T-helper 2 cell treated with Interferon-gamma antibody and Interleukin-4, amounts not matched to agents 5 μg/mL and 100 μg/mL, for 36 hours (primary cell): ENCODE measurements around the gene AP1S3.
"Not testable (repeated sequence)": the region's sequence is repeated elsewhere in the genome, so short reads cannot be mapped to it uniquely, and the experiment has no call there.

Experiments
- DNase-seq: peaks from one replicate; pipeline ENCODE4 v3.0.0; 2021; ENCODE audit warnings: low spot score
- H3K27ac Mint-ChIP-seq: one replicate; pipeline ENCODE4 v1.8.0; 2021; ENCODE audit warnings: mild to moderate bottlenecking, mixed read lengths
- H3K27me3 Mint-ChIP-seq: one replicate; pipeline ENCODE4 v1.8.0; 2021; ENCODE audit warnings: low read depth, mixed read lengths
- H3K36me3 Mint-ChIP-seq: one replicate; pipeline ENCODE4 v1.8.0; 2021; ENCODE audit warnings: low read depth, mixed read lengths
- H3K4me1 Mint-ChIP-seq: one replicate; pipeline ENCODE4 v1.8.0; 2021; ENCODE audit warnings: low read depth, mixed read lengths
- H3K4me3 Mint-ChIP-seq: one replicate; pipeline ENCODE4 v1.8.0; 2022; ENCODE audit warnings: mild to moderate bottlenecking, moderate library complexity, mixed read lengths
- H3K9me3 Mint-ChIP-seq: one replicate; pipeline ENCODE4 v1.8.0; 2021; ENCODE audit warnings: mixed read lengths

AP1S3 gene

DNA sequence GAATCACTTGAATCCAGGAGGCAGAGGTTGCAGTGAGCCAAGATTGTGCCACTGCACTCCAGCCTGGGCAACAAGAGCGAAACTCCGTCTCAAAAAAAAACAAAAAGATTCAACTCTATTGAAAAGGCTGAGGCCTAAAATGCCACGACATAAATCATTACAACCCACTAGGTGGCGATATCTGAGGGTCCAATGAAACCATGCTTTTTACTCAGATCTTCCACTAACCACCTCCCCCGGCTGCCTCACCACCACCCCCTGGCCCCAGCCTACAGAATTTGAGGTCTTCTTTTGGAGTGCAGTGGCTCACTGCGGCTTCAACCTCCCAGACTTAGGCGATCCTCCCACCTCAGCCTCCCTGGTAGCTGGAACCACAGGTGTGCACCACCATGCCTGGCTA lies 57.5 kb downstream of the AP1S3 start:
- no peaks in the 10 kb centered on the region for H3K9me3 Mint-ChIP-seq
- H3K4me3 Mint-ChIP-seq, result no peak overlapping the region
- no peak overlapping the region for H3K27ac Mint-ChIP-seq
- H3K4me1 Mint-ChIP-seq, result peaks cover 2% of the 10 kb centered on the region
- peaks cover 7% of the 10 kb centered on the region for H3K36me3 Mint-ChIP-seq
- peak; percentile 48 for DNase-seq
- no peaks in the 10 kb centered on the region for H3K27me3 Mint-ChIP-seq

DNA sequence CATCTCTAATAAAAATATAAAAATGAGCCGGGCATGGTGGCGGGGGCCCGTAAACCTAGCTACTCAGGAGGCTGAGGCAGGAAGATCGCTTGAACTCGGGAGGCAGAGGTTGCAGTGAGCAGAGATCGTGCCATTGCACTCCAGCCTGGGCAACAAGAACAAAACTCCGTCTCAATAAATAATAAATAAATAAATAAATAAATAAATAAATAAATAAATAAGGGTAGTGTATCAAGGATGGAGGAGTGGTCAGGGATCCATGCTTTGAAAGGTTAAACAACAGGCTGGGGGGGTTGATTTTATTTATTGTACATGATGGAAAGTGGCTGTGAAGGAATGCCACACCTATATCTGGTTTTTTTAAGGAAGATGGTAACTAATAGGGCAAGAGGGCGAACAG lies 63.2 kb downstream of the AP1S3 start:
- DNase-seq, result no peak
- peaks cover 5% of the 10 kb centered on the region for H3K36me3 Mint-ChIP-seq
- H3K4me3 Mint-ChIP-seq, result no peak overlapping the region
- no peaks in the 10 kb centered on the region for H3K9me3 Mint-ChIP-seq
- no peak overlapping the region for H3K27ac Mint-ChIP-seq
- H3K4me1 Mint-ChIP-seq, result no peaks in the 10 kb centered on the region
- H3K27me3 Mint-ChIP-seq, result no peaks in the 10 kb centered on the region

- H3K27me3 Mint-ChIP-seq, result no peaks in the 10 kb centered on the region
- H3K36me3 Mint-ChIP-seq, result peaks cover 9% of the 10 kb centered on the region
- no peak for DNase-seq
Observed at GRCh38 chr2:223772363-223772762, 65.0 kb downstream of the AP1S3 start.

DNA sequence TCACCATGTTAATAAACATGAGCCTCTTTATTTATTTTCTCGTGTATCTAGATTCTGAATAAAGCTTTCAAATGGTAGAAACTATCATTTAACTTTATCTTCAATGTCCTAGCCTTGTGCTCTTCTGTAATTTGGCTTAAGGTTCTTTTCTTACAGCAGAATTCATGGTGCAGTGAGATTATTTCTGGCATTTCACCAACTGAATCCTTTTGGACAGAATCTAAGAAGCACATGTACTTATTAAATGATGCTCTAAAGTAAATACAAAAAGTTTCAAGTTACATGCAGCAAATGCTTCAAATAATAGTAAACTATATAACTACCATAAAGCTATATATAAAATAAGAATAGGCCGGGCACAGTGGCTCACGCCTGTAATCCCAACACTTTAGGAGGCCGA lies 65.9 kb downstream of the AP1S3 start:
- Mint-ChIP-seq H3K4me1 (peaks cover 5% of the 10 kb centered on the region), H3K27ac (no peak overlapping the region), H3K4me3 (no peak overlapping the region), H3K9me3 (peaks cover 4% of the 10 kb centered on the region), H3K27me3 (no peaks in the 10 kb centered on the region), H3K36me3 (peaks cover 12% of the 10 kb centered on the region)
- no peak for DNase-seq

More at GRCh38 chr2:223772363-223772762, 65.0 kb downstream of the AP1S3 start:
- H3K4me1 Mint-ChIP-seq, result peaks cover 5% of the 10 kb centered on the region
- no peak overlapping the region for H3K27ac Mint-ChIP-seq
- no peak overlapping the region for H3K4me3 Mint-ChIP-seq
- peaks cover under 1% of the 10 kb centered on the region for H3K9me3 Mint-ChIP-seq

GRCh38 chr2:223768179-223768578 lies 69.2 kb downstream of the AP1S3 start:
- Mint-ChIP-seq H3K36me3 (peaks cover 9% of the 10 kb centered on the region), H3K4me3 (no peak overlapping the region), H3K9me3 (peaks cover 4% of the 10 kb centered on the region), H3K27me3 (no peaks in the 10 kb centered on the region), H3K4me1 (peaks cover 5% of the 10 kb centered on the region), H3K27ac (no peak overlapping the region)
- DNase-seq, result no peak

DNA sequence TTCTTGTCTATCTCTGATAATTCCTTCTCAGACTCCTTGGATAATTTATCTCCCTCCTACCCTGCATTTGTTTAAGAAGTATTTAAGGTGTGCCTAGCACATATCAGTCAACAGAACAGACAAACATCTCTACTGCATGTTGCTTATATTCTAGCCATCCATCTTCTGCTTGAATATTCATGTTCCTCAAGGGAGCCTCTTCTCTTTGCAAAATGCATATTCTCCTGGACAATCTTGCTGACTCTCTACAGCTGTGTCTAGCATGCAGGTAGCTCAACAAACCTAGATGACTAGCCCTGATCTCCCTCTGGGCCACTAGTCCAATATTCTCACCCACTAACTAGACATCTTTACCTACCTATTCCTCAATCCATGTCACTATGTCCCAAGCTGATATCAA lies 70.0 kb downstream of the AP1S3 start:
- peaks cover 9% of the 10 kb centered on the region for H3K36me3 Mint-ChIP-seq
- no peak for DNase-seq
- H3K27ac Mint-ChIP-seq, result no peak overlapping the region
- H3K9me3 Mint-ChIP-seq, result peaks cover 4% of the 10 kb centered on the region
- no peaks in the 10 kb centered on the region for H3K27me3 Mint-ChIP-seq
- H3K4me1 Mint-ChIP-seq, result peaks cover 8% of the 10 kb centered on the region
- H3K4me3 Mint-ChIP-seq, result no peak overlapping the region

DNA sequence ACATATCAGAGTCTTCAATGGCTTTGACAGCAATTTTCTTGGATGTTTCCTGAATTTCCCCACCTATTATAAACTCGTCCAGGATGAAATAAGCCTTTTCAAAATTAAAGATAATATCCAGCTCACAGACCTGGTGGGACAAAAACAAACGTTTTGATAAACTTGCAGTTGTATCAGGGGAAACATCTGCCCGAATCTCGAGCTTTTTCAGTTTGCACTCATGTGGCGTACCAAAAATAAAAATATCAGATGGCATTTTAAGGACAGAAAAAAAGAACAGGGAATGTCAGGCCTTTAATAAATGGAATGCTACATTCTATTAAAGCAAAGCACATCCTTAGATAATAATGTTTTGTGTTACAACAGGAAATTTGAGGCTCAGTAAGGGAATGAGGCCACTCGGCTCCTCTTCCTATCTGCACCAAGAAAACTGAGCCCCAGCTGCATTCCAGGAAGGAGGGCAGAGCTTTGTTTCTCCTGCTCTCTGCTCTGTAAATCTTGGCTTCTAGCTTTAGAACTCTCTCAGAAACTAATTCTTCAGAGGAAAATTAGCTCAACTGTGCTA lies 72.1 kb downstream of the AP1S3 start:
- peaks cover 21% of the 10 kb centered on the region for H3K4me1 Mint-ChIP-seq
- DNase-seq, result no peak
- peaks cover 4% of the 10 kb centered on the region for H3K9me3 Mint-ChIP-seq
- peaks cover 12% of the 10 kb centered on the region for H3K36me3 Mint-ChIP-seq
- no peak overlapping the region for H3K27ac Mint-ChIP-seq
- no peaks in the 10 kb centered on the region for H3K27me3 Mint-ChIP-seq
- no peak overlapping the region for H3K4me3 Mint-ChIP-seq

- H3K4me3 Mint-ChIP-seq, result no peak overlapping the region
- no peak for DNase-seq
- H3K27me3 Mint-ChIP-seq, result no peaks in the 10 kb centered on the region
- peaks cover 12% of the 10 kb centered on the region for H3K36me3 Mint-ChIP-seq
- peaks cover 26% of the 10 kb centered on the region for H3K4me1 Mint-ChIP-seq
- H3K9me3 Mint-ChIP-seq, result peaks cover 4% of the 10 kb centered on the region
- H3K27ac Mint-ChIP-seq, result no peak overlapping the region
Observed at GRCh38 chr2:223764796-223765195, 72.6 kb downstream of the AP1S3 start.

DNA sequence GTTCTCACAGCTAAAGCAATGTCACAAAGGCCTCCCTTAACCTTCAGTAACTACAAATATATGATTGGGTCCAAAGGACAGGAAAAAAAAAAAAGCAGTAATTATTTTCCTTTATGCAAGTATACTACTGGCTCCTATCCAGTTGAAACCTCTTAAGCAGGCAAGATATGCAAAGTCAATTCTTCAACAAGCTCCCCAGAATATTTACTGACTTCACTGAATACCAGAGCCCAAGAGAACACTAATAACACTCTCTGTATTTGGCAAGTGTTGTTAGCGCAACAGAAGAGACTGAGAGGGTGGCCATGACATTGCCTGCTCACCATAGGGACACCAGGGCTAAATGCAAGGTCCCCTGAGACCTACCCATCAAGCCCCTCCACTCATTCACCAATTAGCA lies 74.5 kb downstream of the AP1S3 start:
- peaks cover 4% of the 10 kb centered on the region for H3K9me3 Mint-ChIP-seq
- no peak for DNase-seq
- H3K27ac Mint-ChIP-seq, result peak overlapping the region; percentile 11
- peaks cover 25% of the 10 kb centered on the region for H3K4me1 Mint-ChIP-seq
- H3K4me3 Mint-ChIP-seq, result no peak overlapping the region
- peaks cover 10% of the 10 kb centered on the region for H3K36me3 Mint-ChIP-seq
- H3K27me3 Mint-ChIP-seq, result no peaks in the 10 kb centered on the region

DNA sequence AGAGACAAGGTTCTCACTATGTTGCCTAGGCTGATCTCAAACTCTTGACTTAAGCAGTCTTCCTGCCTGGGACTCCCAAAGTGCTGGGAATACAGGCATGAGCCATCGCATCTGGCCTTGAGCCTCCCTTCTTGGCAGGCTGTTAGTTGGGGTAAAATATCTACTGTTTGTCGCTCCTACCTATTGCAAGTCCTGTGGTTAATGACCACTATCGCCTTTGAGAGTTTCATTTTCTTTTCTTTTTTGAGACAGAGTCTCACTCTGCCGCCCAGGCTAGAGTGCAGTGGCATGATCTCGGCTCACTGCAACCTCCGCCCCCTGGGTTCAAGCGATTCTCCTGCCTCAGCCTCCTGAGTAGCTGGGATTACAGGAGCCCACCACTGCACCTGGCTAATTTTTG lies 75.6 kb downstream of the AP1S3 start:
- H3K27me3 Mint-ChIP-seq, H3K36me3 Mint-ChIP-seq, DNase-seq, H3K9me3 Mint-ChIP-seq: not testable (repeated sequence)
- H3K4me3 Mint-ChIP-seq, result peak overlapping the region; percentile 71
- peak overlapping the region; percentile 93 for H3K27ac Mint-ChIP-seq
- H3K4me1 Mint-ChIP-seq, result peaks cover 25% of the 10 kb centered on the region

GRCh38 chr2:223760838-223761502 lies 76.4 kb downstream of the AP1S3 start:
- Mint-ChIP-seq H3K4me3 (peak overlapping the region; percentile 71), H3K36me3 (peaks cover 4% of the 10 kb centered on the region), H3K27me3 (no peaks in the 10 kb centered on the region), H3K4me1 (peaks cover 25% of the 10 kb centered on the region), H3K9me3 (no peaks in the 10 kb centered on the region), H3K27ac (peak overlapping the region; percentile 93)
- DNase-seq, result peak; percentile 81

- peaks cover 25% of the 10 kb centered on the region for H3K4me1 Mint-ChIP-seq
- H3K9me3 Mint-ChIP-seq, result no peaks in the 10 kb centered on the region
- peak overlapping the region; percentile 71 for H3K4me3 Mint-ChIP-seq
- H3K27me3 Mint-ChIP-seq, result no peaks in the 10 kb centered on the region
- peak; percentile 41 for DNase-seq
- H3K27ac Mint-ChIP-seq, result peak overlapping the region; percentile 93
- H3K36me3 Mint-ChIP-seq, result peaks cover 4% of the 10 kb centered on the region
Observed at GRCh38 chr2:223759569-223760430, 77.6 kb downstream of the AP1S3 start.

GRCh38 chr2:223758131-223758840 lies 79.1 kb downstream of the AP1S3 start:
- no peaks in the 10 kb centered on the region for H3K9me3 Mint-ChIP-seq
- peaks cover 25% of the 10 kb centered on the region for H3K4me1 Mint-ChIP-seq
- H3K27ac Mint-ChIP-seq, result no peak overlapping the region
- DNase-seq, result no peak
- peaks cover 4% of the 10 kb centered on the region for H3K36me3 Mint-ChIP-seq
- no peak overlapping the region for H3K4me3 Mint-ChIP-seq
- H3K27me3 Mint-ChIP-seq, result no peaks in the 10 kb centered on the region

GRCh38 chr2:223753940-223754339 lies 83.4 kb downstream of the AP1S3 start:
- H3K27me3 Mint-ChIP-seq, result peaks cover 15% of the 10 kb centered on the region
- H3K36me3 Mint-ChIP-seq, result peaks cover 2% of the 10 kb centered on the region
- no peak overlapping the region for H3K4me3 Mint-ChIP-seq
- DNase-seq, result no peak
- no peaks in the 10 kb centered on the region for H3K4me1 Mint-ChIP-seq
- no peaks in the 10 kb centered on the region for H3K9me3 Mint-ChIP-seq
- no peak overlapping the region for H3K27ac Mint-ChIP-seq
